Measurements from ENCODE around the gene PCDH18.
"Not testable (repeated sequence)": the region's sequence is repeated elsewhere in the genome, so short reads cannot be mapped to it uniquely, and the experiment has no call there.

The PCDH18 gene

DNA sequence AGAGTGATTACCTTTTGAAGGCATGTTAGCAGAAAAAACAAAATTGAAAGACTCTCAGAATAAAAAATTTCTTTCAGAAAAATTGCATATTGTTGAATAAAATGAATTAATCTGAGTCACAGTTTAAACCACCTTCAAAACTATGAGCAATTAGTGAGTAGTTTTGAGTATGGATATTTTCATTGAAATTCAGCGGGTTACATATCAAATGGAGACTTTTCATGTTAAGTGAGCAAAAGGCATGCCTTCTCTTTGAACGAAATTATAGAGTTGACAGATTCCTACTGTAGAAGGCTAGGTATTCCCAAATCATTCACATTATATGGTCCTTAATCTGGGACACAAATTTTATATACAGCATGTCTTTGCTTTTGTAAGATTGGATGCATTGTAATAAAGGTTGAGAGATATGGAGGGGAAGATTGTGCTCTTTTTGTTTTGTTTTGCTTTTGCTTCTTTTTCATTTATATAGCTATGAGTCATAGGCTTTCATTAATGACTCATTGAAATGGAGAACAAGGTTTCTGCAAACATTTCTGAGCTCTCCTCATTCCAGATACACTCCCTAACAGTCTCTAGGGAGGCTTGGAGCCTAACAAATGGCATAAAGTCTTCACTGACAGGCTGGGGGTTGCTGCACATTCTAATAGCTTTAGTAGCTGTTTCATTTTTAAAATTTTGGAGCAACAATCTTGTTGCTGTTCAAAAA is 21.6 kb downstream of the PCDH18 start:
- no peaks in the 10 kb centered on the region for H3K9me3 ChIP-seq (ENCODE audit: control insufficient read depth in 2 of 2, low read length in 2 of 2)
- no peak overlapping the region for H3K27ac ChIP-seq (ENCODE audit: low read depth in 2 of 2, low read length in 2 of 2)
- H3K27me3 ChIP-seq (ENCODE audit: control insufficient read depth in 2 of 2, insufficient read depth in 2 of 2, low read length in 2 of 2), result no peaks in the 10 kb centered on the region
- H3K4me3 ChIP-seq (ENCODE audit: low read length in 2 of 2), result no peak overlapping the region
- no peaks in the 10 kb centered on the region for H3K4me1 ChIP-seq (ENCODE audit: control insufficient read depth in 2 of 2, insufficient read depth in 2 of 2, low read length in 2 of 2)
- no peaks in the 10 kb centered on the region for H3K36me3 ChIP-seq (ENCODE audit: control insufficient read depth in 2 of 2, insufficient read depth in 2 of 2, low read length in 2 of 2)
- no peak overlapping the region for H3K9ac ChIP-seq (ENCODE audit: low read depth in 1 of 2, low read length in 2 of 2)

DNA sequence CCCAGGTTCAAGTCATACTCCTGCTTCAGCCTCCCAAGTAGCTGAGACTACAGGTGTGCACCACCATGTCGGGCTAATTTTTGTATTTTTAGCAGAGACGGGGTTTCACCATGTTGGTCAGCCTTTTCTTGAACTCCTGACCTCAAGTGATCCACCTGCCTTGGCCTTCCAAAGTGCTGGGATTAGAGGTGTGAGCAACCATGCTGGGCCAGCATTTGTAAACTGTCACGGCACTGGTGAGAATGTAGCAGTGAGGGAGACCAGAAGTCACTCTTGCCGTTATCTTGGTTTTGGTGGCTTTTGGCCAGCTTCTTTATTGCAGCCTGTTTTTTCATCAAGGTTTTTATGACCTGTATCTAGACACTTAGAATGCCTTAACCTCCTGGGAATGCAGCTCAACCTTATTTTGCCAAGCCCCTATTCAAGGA is 22.4 kb downstream of the PCDH18 start:
- Histone ChIP-seq H3K4me3 (ENCODE audit: low read length in 2 of 2) (no peak overlapping the region), H3K9me3 (ENCODE audit: control insufficient read depth in 2 of 2, low read length in 2 of 2) (no peaks in the 10 kb centered on the region), H3K4me1 (ENCODE audit: control insufficient read depth in 2 of 2, insufficient read depth in 2 of 2, low read length in 2 of 2) (no peaks in the 10 kb centered on the region), H3K9ac (ENCODE audit: low read depth in 1 of 2, low read length in 2 of 2) (no peak overlapping the region), H3K36me3 (ENCODE audit: control insufficient read depth in 2 of 2, insufficient read depth in 2 of 2, low read length in 2 of 2) (no peaks in the 10 kb centered on the region), H3K27ac (ENCODE audit: low read depth in 2 of 2, low read length in 2 of 2) (no peak overlapping the region), H3K27me3 (ENCODE audit: control insufficient read depth in 2 of 2, insufficient read depth in 2 of 2, low read length in 2 of 2) (no peaks in the 10 kb centered on the region)

- H3K27me3 ChIP-seq (ENCODE audit: control insufficient read depth in 2 of 2, insufficient read depth in 2 of 2, low read length in 2 of 2), result no peaks in the 10 kb centered on the region
- H3K4me1 ChIP-seq (ENCODE audit: control insufficient read depth in 2 of 2, insufficient read depth in 2 of 2, low read length in 2 of 2), result no peaks in the 10 kb centered on the region
- H3K9me3 ChIP-seq (ENCODE audit: control insufficient read depth in 2 of 2, low read length in 2 of 2), result no peaks in the 10 kb centered on the region
- H3K27ac ChIP-seq (ENCODE audit: low read depth in 2 of 2, low read length in 2 of 2), result no peak overlapping the region
- H3K36me3 ChIP-seq (ENCODE audit: control insufficient read depth in 2 of 2, insufficient read depth in 2 of 2, low read length in 2 of 2), result no peaks in the 10 kb centered on the region
- no peak overlapping the region for H3K9ac ChIP-seq (ENCODE audit: low read depth in 1 of 2, low read length in 2 of 2)
- no peak overlapping the region for H3K4me3 ChIP-seq (ENCODE audit: low read length in 2 of 2)
Measured at GRCh38 chr4:137502339-137503129, 29.8 kb downstream of the PCDH18 start.

DNA sequence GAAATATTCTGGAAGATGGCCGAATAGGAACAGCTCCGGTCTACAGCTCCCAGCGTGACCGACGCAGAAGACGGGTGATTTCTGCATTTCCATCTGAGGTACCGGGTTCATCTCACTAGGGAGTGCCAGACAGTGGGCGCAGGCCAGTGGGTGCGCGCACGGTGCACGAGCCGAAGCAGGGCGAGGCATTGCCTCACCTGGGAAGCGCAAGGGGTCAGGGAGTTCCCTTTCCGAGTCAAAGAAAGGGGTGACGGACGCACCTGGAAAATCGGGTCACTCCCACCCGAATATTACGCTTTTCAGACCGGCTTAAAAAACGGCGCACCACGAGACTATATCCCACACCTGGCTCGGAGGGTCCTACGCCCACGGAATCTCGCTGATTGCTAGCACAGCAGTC is 36.0 kb downstream of the PCDH18 start:
- not testable (repeated sequence) for H3K36me3 ChIP-seq (ENCODE audit: control insufficient read depth in 2 of 2, insufficient read depth in 2 of 2, low read length in 2 of 2); H3K9me3 ChIP-seq (ENCODE audit: control insufficient read depth in 2 of 2, low read length in 2 of 2); H3K9ac ChIP-seq (ENCODE audit: low read depth in 1 of 2, low read length in 2 of 2); H3K27ac ChIP-seq (ENCODE audit: low read depth in 2 of 2, low read length in 2 of 2); H3K4me3 ChIP-seq (ENCODE audit: low read length in 2 of 2); H3K4me1 ChIP-seq (ENCODE audit: control insufficient read depth in 2 of 2, insufficient read depth in 2 of 2, low read length in 2 of 2); H3K27me3 ChIP-seq (ENCODE audit: control insufficient read depth in 2 of 2, insufficient read depth in 2 of 2, low read length in 2 of 2)

- Histone ChIP-seq H3K27me3 (ENCODE audit: control insufficient read depth in 2 of 2, insufficient read depth in 2 of 2, low read length in 2 of 2) (no peaks in the 10 kb centered on the region), H3K9me3 (ENCODE audit: control insufficient read depth in 2 of 2, low read length in 2 of 2) (no peaks in the 10 kb centered on the region), H3K4me3 (ENCODE audit: low read length in 2 of 2) (no peak overlapping the region), H3K4me1 (ENCODE audit: control insufficient read depth in 2 of 2, insufficient read depth in 2 of 2, low read length in 2 of 2) (no peaks in the 10 kb centered on the region), H3K27ac (ENCODE audit: low read depth in 2 of 2, low read length in 2 of 2) (no peak overlapping the region), H3K36me3 (ENCODE audit: control insufficient read depth in 2 of 2, insufficient read depth in 2 of 2, low read length in 2 of 2) (no peaks in the 10 kb centered on the region), H3K9ac (ENCODE audit: low read depth in 1 of 2, low read length in 2 of 2) (no peak overlapping the region)
Measured at GRCh38 chr4:137495578-137495977, 36.7 kb downstream of the PCDH18 start.

- not testable (repeated sequence) for H3K27me3 ChIP-seq (ENCODE audit: control insufficient read depth in 2 of 2, insufficient read depth in 2 of 2, low read length in 2 of 2); H3K9ac ChIP-seq (ENCODE audit: low read depth in 1 of 2, low read length in 2 of 2); H3K4me3 ChIP-seq (ENCODE audit: low read length in 2 of 2); H3K4me1 ChIP-seq (ENCODE audit: control insufficient read depth in 2 of 2, insufficient read depth in 2 of 2, low read length in 2 of 2); H3K27ac ChIP-seq (ENCODE audit: low read depth in 2 of 2, low read length in 2 of 2); H3K9me3 ChIP-seq (ENCODE audit: control insufficient read depth in 2 of 2, low read length in 2 of 2); H3K36me3 ChIP-seq (ENCODE audit: control insufficient read depth in 2 of 2, insufficient read depth in 2 of 2, low read length in 2 of 2)
Measured at GRCh38 chr4:137483313-137483959, 48.9 kb downstream of the PCDH18 start.

- H3K4me1 ChIP-seq (ENCODE audit: control insufficient read depth in 2 of 2, insufficient read depth in 2 of 2, low read length in 2 of 2); H3K9ac ChIP-seq (ENCODE audit: low read depth in 1 of 2, low read length in 2 of 2); H3K27me3 ChIP-seq (ENCODE audit: control insufficient read depth in 2 of 2, insufficient read depth in 2 of 2, low read length in 2 of 2); H3K4me3 ChIP-seq (ENCODE audit: low read length in 2 of 2); H3K9me3 ChIP-seq (ENCODE audit: control insufficient read depth in 2 of 2, low read length in 2 of 2); H3K36me3 ChIP-seq (ENCODE audit: control insufficient read depth in 2 of 2, insufficient read depth in 2 of 2, low read length in 2 of 2); H3K27ac ChIP-seq (ENCODE audit: low read depth in 2 of 2, low read length in 2 of 2): not testable (repeated sequence)
Measured at GRCh38 chr4:137479657-137480056, 52.6 kb downstream of the PCDH18 start.

DNA sequence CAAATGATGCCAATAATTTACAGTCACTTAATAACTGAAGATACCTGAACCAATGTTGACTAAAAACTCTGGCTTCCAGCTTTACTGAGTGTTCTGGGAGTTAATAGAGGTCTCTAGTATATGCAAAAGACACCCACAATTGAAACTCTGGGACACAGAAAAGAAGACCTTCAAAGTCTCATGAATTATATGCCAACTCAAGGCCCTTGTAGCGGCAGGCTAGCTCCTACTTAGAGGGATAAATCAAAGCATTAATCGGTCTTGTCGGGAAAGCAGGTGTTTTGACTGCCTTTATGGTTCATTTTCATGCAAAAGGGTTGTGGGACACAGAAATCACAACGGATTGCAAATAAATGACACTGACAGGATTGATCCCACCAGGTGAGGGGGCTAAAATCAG is 55.9 kb downstream of the PCDH18 start:
- Histone ChIP-seq H3K9ac (ENCODE audit: low read depth in 1 of 2, low read length in 2 of 2) (no peak overlapping the region), H3K4me1 (ENCODE audit: control insufficient read depth in 2 of 2, insufficient read depth in 2 of 2, low read length in 2 of 2) (no peaks in the 10 kb centered on the region), H3K27me3 (ENCODE audit: control insufficient read depth in 2 of 2, insufficient read depth in 2 of 2, low read length in 2 of 2) (no peaks in the 10 kb centered on the region), H3K4me3 (ENCODE audit: low read length in 2 of 2) (no peak overlapping the region), H3K9me3 (ENCODE audit: control insufficient read depth in 2 of 2, low read length in 2 of 2) (no peaks in the 10 kb centered on the region), H3K27ac (ENCODE audit: low read depth in 2 of 2, low read length in 2 of 2) (no peak overlapping the region), H3K36me3 (ENCODE audit: control insufficient read depth in 2 of 2, insufficient read depth in 2 of 2, low read length in 2 of 2) (no peaks in the 10 kb centered on the region)

DNA sequence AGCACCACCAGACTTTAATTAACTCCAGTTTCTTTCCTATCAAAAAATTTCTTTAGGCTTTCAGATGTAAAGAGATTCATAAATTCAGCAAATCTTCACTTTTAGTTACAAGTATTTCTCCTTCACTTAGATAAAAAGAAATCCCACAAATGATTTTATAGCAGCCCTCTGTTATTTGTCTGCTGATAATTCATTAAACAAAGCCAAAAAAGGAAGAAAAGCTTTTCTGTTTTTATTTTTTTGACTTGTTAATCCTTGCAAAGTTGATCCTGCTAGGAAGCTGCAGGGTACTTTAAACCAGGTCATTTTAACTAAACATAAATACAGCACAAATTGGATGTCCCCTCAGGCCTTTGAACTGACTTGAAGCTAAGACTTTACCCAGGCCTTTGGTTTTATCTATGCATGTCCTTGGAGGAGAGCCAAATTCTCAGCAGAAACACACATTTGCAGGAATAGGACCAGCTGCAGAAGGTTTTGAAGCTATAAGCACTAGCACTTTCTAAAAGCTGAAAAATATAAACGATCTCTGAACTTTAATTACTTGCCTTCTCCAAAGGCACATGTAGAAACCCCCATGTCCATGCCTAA is 57.5 kb downstream of the PCDH18 start:
- no peaks in the 10 kb centered on the region for H3K27me3 ChIP-seq (ENCODE audit: control insufficient read depth in 2 of 2, insufficient read depth in 2 of 2, low read length in 2 of 2)
- no peaks in the 10 kb centered on the region for H3K9me3 ChIP-seq (ENCODE audit: control insufficient read depth in 2 of 2, low read length in 2 of 2)
- H3K4me3 ChIP-seq (ENCODE audit: low read length in 2 of 2), result no peak overlapping the region
- no peak overlapping the region for H3K27ac ChIP-seq (ENCODE audit: low read depth in 2 of 2, low read length in 2 of 2)
- H3K36me3 ChIP-seq (ENCODE audit: control insufficient read depth in 2 of 2, insufficient read depth in 2 of 2, low read length in 2 of 2), result no peaks in the 10 kb centered on the region
- no peaks in the 10 kb centered on the region for H3K4me1 ChIP-seq (ENCODE audit: control insufficient read depth in 2 of 2, insufficient read depth in 2 of 2, low read length in 2 of 2)
- no peak overlapping the region for H3K9ac ChIP-seq (ENCODE audit: low read depth in 1 of 2, low read length in 2 of 2)

DNA sequence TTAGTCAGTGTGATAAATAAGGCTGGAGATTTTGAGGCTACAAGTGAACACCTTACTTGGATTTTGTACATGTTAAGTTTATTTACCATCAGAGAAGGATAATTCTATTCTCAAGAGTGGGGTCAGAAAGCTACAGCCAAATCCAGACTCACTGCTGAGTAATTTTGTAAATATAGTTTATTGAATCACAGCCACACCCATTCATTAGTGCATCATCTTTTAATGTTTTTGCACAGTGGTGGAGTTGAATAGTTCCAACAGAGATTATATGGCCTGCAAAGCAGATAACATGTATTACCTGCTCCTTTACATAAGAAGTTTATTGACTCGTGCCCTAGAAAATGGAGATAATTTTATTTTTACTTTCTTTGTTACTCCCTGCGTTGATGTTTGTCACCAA is 60.4 kb downstream of the PCDH18 start:
- Histone ChIP-seq H3K4me1 (ENCODE audit: control insufficient read depth in 2 of 2, insufficient read depth in 2 of 2, low read length in 2 of 2) (no peaks in the 10 kb centered on the region), H3K9me3 (ENCODE audit: control insufficient read depth in 2 of 2, low read length in 2 of 2) (no peaks in the 10 kb centered on the region), H3K27ac (ENCODE audit: low read depth in 2 of 2, low read length in 2 of 2) (no peak overlapping the region), H3K4me3 (ENCODE audit: low read length in 2 of 2) (no peak overlapping the region), H3K36me3 (ENCODE audit: control insufficient read depth in 2 of 2, insufficient read depth in 2 of 2, low read length in 2 of 2) (no peaks in the 10 kb centered on the region), H3K9ac (ENCODE audit: low read depth in 1 of 2, low read length in 2 of 2) (no peak overlapping the region), H3K27me3 (ENCODE audit: control insufficient read depth in 2 of 2, insufficient read depth in 2 of 2, low read length in 2 of 2) (no peaks in the 10 kb centered on the region)
